GM19455 (cell line): Measurements from ENCODE around the gene PARVB.

ENCODE experiments used
- ATAC-seq: cut with Tn5 transposase; IDR thresholded peaks from one replicate; pipeline ENCODE4 v1.9.1; 2021; ENCODE audit not compliant: unreplicated experiment

Gene PARVB

DNA sequence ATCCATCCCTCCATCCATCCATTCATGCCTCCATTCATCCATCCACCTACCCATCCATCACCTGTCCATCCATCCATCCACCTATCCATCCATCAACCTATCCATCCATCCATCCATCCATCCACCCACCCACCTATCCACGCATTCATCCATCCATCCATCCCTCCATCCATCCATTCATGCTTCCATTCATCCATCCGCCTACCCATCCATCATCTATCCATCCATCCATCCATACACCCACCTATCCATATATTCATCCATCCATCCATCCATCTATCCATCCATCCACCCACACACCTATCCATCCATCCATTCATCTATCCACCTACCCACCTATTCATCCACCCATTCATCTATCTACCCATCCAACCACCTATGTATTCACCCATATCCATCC is 170.5 kb downstream of the PARVB start:
- no peak for ATAC-seq

DNA sequence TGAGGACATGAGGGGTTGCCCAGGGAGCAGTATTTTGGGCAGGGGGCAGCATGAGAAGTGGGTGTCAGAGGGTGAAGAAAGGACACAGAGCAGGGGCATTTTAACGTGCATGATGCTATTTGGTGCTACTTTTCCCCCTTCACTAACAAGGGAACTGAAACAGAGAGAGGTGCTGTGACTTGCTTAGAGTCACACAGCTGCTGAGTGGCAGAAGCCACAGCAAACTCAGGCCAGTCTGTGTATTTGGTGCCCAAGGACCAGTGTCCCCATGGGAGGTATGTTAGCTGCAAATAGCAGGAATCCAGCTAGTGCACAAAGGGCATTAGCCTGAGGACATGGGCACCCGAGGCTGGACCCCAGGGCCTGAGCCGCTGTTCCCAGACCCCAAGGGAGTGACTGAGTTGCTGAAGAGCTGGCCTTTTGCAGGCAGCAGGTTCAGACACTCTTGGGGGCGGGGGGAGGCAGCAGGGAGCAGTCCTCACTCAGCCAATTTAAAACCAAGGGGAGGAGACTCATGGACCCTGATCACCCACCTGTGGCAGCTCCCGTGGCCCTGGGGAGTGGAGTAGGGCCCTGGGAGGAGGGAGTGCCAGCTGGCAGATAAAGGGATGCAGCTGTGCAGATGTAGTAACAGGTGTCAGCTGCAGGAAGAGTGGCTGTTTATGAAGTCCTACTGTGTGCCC is 171.2 kb downstream of the PARVB start:
- ATAC-seq: no peak

DNA sequence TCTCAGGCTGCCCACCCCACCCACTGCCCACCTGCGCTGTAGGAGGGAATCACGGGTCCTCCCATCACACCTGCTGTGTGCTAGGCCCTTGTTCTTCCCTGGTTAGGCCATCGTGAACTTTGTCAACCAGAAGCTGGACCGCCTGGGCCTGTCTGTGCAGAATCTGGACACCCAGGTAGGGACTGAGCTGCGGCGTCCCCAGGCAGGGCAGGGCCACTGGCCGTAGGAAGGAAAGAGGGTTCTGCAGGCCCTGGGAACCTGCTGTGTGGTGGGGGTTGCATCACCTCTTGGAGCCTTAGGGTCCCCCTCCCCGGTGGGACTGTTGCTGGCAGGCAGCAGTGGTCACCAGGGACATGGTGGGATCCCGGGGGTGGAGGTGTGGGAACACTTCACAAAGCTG is 172.1 kb downstream of the PARVB start:
- no peak for ATAC-seq

DNA sequence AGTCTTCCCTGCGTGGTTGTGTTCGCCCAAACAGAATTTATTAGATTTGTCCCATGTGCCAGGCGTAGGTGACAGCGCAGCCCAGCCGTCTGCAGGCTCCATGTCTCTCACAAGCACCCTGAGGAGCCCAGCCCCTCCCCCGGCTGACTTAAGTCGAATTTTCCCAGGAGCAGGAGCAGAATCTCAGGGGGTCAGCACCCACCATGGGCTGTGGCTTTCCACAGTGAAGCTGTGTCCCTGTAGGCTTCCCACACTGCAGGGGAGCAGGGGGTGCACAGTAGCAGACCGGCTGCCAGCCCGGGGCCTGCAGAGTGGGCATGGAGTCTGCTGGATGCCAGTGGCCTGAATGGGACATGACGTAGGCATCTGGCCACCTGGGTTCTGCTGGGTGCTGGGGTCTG is 172.6 kb downstream of the PARVB start:
- ATAC-seq: no peak

DNA sequence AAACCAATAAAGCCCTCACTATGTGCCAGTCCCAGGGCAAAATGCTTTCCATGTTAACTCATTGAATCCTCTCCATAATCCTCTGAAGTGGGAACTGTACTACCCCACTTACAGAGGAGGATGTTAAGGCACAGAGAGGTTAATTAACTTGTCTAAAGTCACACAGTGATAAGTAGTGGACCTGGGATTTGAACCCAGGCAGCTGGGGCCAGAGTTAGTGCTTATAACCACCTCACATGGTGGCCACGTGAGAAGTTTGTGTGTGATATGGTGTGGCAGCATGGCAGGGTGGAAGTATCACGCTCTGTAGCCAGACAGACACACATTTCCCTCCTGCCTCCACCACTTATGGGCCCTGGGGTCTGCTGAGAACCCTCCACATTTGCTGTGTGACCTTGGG is 173.2 kb downstream of the PARVB start:
- no peak for ATAC-seq

DNA sequence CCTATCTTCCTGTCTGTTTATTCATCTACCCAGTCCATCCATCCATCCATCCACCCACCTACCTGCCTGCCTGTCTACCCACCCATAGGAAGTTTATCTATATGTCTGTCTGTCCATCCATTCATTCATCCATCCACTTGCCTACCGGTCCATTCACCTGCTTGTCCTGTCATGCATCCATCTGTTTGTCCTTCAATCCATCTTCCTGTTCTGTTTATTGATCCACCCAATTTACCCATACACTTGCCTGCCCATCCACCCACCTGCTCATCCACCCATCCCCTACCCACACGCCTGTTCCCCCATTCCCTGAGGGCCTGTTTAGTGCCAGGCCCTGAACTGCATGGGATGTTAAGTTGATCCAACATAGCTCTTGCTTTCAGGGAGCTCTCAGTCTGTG is 175.1 kb downstream of the PARVB start:
- ATAC-seq: no peak

DNA sequence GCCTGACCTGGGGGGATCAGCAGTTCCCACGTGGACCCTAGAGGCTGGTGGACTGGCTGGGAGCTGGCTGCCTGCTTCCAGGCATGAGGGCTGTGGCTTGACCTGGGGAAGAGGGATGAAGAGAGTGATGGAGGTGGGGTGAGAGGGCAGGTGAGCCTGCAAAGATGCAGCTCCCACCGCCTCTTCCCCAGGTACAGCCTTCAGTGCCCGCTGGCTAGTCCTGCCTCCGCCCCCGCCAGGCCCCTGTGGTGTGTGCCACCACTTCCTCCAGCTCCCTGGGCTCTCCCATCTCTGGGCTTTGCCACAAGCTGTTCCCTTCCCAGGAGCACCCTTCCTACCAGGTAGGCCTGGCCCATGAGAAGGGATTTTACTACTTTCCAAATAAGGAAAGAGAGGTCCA is 175.8 kb downstream of the PARVB start:
- ATAC-seq: no peak

DNA sequence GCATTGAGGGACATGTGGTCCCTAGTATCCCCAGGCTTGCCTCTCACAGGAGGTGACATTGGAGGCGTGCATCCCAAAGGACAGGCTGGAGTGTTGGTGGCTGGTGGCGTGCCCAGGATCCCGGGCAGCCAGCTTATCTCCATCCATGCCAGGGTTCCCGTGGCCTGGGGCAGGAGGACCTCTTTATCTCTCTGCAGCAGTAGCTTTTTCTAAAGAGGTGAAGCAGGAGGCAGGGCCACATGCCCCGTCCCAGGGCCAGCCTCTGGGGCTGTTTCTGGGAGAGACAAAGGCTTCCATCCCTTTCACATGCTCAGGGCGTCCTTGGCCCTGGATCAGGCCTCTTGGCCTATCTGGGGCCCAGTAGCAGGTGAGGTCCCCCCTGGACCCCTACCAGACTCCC is 176.3 kb downstream of the PARVB start:
- ATAC-seq: no peak

DNA sequence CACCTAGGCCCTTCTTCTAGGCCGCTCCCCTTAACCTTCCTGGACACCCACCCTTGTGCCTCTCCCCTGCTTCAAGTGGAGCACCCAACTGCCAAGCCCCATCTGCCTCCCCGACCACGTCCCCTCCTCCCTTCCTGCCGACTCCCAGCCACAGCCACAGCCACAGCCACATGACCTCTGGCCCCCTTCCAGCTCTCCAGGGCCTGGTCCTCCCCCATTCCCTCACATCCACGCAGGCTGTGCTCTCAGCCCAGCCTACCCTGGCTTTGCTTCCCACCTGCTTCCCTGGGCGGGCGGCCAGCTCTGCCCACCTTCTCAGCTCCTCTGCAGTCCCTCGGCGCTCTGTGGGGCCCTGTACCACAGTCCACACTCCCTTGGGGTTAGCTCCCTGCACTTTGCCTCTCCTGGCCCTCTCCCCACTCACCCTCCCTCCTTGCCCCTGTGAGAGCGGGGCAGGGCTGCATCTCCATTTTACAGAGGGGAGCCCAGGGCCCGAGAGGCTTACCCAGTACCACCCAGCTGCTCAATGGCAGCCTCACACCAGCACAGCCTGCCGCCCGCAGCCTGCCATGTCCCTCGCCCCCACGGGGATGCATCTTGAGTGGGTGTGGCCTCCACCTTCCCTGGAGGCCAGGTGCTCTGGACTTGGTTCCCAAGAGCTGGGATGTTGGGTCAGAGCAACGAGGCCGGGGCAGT is 176.9 kb downstream of the PARVB start:
- no peak for ATAC-seq

DNA sequence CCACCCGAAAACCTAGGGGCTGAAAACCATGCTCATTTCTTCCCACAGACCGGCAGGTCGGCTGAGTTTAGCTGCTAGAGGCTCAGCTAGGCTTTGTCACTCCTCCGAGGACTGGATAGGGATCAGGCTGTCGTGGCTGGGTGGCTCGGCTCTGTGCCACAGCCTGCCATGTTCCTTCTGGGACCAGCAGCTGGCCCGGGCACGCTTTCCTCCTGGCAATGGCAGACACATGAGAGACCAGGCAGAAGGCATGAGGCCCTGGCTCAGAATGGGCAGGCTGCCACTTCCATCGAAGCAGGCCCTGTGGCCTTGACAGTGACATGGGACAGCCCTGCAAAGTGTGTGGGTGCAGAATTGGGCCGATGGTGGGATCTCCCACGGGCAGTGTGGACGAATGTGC is 177.6 kb downstream of the PARVB start:
- no peak for ATAC-seq

DNA sequence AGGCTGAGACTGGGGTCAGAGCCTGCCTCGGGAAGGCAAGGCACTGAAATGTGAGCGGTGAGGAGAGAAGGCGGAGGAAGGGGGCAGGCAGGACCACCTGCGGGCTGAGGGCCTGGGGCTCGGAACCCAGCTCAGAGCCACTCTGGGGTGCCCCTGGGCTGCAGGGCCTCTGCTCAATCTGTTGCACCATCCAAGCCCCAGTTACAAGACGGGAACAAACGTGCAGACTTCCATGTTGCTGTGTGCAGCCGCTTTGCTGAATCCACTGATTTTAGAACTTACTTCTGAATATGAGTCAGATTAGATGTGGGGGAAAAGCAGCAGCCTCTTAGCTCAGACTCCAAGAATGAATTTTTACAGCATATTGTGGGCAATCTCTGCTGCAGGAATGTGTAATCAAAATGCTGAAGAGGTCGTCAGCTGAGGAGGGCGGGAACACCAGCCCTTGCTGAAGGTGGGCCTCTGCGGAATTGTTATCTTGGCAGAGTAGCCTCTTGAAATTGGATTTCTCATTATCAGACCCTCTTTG is 178.2 kb downstream of the PARVB start:
- ATAC-seq: no peak

DNA sequence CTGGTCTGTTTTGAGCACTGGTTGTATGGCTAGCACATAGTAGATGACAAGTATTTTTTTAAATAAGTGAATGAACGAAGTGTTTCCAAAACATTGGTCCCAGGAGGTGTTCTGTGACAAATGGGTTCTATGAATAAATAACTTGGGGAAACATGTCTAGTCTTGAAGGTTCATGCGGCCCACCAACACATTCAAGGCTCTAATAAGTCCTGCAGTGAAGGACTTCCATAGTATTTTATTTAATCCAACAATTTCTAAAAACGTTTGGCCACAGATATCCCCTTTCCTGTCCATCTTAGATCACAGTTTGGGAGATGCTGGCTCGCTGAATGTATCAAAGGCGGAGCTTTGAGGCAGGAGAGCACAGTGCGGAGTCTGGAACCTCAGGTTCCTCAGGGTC is 179.1 kb downstream of the PARVB start:
- no peak for ATAC-seq

DNA sequence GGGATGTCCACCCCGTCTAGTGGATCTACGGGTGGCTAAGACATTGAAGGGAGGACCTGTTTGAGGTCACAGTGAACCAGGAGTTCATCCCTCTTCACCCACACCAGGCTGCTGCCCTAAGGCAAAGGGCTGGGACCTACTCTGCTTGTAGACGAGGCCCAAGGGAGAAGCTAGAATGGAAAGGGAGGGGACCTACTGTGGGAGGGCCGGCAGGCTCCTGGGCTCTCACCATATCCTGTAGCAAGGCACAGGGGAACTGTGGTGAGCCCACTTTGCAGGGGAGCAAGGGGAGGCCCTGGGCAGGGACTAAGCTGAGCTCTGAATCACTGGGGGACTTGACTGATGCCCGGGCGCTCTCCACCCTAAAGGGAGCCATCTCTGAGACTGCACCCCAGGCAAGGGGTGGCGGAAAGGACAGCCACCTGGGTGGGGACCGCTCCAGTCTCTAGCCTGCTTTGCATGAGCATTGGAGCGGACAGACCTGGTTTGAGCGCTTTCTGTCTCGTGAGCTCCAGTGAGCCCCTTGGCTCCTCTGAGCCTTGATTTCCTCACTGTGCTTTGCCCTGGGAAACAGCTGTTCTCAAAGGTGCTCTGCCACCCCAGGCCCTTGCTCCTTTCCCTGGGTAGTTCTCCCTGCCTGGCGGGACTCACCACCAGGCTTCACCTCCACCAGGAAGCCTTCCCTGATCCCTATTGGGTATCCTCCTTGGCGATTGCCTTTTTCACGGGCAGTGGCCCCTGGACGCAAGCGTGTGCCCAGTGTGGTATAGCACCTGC is 180.8 kb downstream of the PARVB start:
- no peak for ATAC-seq

DNA sequence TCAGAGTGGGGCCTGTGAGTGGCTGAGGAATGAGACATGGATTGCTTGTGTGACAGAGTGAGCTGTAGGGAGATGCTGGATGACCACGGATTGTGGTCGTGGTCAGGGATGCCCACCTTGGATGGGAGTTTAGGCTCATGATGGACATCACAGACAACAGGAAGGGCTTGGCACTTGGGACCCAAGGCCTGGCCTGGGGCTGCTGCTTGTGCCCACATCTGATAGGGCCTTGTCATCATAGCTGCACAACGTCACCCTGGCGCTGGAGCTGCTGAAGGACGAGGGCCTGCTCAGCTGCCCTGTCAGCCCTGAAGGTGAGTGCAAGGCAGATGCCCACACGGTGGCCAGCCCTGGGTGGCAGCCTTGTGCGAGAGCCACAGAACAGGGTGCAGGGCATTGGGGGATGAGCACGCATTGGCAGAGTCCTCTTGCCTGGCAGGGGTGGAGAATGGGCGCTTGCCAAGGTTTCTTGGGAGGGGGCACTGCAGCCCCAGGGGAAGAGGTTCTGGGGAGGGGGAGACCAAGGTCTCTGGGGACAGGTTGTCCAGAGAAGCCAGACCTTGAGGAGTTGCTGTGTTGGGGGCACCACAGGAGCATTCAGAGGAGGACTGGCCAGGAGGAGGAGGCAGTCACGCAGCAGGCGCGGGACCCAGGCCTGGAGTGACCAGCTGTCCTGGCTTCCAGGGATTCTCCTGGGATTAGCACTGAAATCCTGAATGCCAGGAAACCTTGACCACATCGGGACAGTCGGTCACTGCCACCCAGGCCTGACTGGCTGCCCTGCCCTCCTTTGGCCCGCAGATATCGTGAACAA is 181.6 kb downstream of the PARVB start:
- no peak for ATAC-seq

DNA sequence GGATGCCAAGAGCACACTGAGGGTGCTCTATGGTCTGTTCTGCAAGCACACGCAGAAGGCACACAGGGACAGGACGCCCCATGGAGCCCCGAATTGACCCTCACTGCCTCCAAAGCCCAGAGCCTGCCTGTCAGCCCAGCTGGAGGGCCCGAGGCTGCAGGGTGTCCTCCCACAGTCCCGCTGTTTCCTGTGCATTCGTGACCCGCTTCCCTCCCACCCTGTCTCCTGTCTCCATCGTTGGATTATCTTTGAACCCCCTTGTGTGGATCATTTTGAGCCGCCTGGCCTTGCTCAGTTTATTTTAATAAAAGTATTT is 182.2 kb downstream of the PARVB start:
- no peak for ATAC-seq

DNA sequence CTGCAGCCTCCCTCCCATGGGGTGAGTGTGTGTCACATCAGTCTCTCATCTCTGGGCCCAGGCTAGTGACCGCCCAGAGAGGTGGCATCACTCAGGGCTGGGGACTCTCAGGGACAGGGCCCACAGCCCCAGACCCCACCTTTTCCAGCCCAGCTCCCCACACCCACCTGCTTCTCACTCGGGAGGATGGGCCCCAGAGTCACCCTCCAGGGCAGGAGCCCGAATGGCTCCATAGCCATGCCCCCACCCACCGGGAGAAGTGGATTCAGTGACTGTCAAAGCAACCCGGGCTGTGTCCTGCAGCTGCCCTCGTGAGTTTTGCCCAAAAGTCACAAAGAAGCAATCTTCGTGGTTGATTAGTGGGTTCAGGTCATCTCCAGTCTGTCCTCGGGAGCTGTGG is 182.6 kb downstream of the PARVB start:
- ATAC-seq: no peak

DNA sequence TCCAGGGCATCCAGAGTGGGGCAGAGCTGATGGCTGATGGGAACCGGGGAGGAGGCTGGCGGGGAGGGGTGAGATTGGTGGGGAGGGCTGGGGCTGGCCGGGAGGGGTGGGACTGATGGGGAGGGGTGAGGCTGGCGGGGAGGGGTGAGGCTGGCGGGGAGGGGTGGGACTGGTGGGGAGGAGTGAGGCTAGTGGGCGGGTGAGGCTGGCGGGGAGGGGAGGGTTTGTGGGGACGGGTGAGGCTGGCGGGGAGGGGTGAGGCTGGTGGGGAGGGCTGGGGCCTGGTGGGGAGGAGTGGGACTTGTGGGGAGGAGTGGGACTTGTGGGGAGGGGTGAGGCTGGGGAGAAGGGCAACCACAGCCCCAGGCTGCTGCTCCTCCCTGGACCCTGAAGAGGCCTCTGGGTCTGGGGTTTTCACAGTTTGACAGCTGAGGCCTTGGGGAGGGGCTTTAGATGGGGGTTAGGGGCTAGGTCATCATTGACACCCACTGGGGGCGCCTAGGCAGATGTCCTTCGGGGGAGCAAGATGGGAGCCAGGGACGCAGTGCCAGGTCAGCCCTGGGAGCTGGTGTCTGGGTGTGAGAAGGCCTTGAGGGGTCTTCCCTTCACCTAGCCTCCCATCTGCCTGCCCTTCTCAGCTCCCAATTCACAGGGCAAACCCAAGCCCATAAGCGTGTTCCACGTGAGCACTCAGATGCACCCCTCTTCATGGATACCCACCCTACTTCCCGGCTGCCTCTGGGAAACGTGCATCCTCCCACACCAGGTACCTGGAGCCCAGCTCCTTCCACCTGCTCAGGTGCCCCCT is 183.3 kb downstream of the PARVB start:
- no peak for ATAC-seq

DNA sequence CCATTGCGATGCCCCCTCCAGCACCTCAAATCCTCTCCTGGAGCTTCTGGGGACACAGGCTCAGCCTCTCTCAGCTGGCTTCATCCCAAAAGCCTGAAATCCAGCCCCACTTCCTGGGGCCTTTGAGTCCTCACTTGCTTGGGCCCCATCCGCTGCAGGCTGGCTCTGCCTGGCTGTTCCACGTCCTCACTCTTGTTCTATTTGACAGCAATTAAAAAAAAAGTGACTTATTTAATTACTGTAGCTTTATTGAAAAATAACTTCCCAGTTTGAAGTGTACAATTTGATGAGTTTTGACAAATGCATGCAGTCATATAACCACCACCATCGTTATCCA is 183.8 kb downstream of the PARVB start:
- no peak for ATAC-seq

DNA sequence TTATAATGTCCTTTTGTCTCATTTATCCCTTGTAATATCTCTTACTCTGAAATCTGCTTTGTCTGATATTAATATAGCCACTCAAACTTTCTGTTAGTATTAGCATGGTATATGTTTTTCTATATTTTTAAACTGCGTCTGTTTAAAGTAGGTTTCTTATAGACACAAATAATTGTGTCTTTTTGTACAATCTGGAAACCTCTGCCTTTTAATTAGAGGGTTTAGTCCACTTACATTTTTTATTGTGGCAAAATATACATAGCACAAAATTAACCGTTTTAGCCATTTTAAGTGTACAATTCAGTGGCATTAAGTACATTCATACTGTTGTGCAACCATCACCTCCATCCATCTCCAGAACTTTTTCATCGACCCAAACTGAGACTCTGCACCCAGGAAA is 185.2 kb downstream of the PARVB start:
- no peak for ATAC-seq

DNA sequence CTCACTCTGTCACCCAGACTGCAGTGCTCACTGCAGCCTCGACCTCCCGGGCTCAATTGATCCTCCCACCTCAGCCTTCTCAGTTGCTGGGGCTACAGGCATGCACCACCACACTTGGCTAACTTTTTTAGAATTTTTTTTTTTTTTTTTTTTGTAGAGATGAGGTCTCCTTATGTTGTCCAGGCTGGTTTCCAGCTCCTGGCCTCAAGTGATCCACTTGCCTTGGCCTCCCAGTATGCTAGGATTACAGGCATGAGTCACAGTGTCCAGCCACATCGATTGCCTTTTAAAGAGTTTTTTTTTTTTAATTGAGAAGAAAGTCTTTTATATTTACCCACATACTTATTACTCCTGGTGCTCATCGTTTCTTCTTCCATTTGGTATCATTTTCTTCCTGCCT is 186.6 kb downstream of the PARVB start:
- ATAC-seq: no peak
